Bone marrow (tissue), 2 donors: Measurements from ENCODE around the gene MGP.

Source experiments
- DNase-seq, 2 donors: peaks; one replicate each; lab custom pipeline; 2025; lab: John Stamatoyannopoulos, UW

The MGP gene

GRCh38 chr12:14903386-14904098, 17.9 kb upstream of the MGP start:
- no peak for DNase-seq

GRCh38 chr12:14902465-14902864, 16.8 kb upstream of the MGP start:
- peak in 1 of 2 donors; percentile 40 for DNase-seq

DNA sequence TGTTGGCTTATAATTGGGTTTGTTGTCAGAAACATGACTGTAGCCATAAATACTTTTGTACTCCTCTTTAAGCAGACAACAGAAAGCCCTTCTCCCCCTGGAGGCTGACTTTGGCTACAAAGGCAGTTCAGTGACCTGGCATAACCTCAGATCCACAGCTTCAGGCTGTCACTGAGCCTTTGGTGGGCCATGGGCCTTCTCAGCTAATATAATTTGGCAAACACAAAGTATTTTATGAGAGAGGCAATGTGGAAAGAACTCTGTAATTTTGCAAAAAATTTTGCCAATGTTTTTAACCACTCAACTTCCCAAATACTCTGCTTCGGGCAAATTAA, 15.5 kb upstream of the MGP start:
- DNase-seq = no peak

DNA sequence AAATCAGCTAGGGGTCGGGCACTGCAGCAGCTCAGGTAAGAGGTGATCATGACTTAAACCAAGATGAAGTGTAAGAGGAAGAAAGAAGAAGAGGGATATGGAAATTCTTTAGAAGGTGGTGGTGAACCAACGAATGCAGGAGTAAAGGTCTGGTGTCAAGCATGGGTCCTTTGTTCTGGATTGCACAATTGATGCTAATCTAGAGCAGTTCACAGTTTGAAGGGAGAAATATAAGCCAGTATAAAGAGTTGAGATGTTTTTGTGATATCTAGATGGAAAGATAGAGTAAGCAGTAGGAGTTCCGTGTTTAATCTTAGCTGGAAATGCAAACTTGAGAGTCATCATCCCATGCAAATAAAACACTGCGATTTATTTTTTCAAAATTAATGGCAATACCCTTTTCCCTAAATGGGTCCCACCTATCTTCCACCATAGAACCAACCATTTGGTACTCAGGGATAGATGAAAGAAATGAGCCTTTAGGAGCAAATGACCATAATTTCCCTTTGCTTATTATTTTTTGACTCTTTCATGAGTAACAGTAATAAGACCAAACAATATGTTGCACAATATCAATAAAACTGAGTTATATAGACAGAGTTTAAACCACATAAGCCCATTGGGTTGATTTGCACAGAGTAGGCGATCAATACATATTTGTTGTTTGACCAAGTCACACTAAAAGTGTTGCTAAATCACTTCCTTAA, 15.0 kb upstream of the MGP start:
- no peak for DNase-seq

GRCh38 chr12:14896521-14897169, 11.0 kb upstream of the MGP start:
- no peak for DNase-seq

DNA sequence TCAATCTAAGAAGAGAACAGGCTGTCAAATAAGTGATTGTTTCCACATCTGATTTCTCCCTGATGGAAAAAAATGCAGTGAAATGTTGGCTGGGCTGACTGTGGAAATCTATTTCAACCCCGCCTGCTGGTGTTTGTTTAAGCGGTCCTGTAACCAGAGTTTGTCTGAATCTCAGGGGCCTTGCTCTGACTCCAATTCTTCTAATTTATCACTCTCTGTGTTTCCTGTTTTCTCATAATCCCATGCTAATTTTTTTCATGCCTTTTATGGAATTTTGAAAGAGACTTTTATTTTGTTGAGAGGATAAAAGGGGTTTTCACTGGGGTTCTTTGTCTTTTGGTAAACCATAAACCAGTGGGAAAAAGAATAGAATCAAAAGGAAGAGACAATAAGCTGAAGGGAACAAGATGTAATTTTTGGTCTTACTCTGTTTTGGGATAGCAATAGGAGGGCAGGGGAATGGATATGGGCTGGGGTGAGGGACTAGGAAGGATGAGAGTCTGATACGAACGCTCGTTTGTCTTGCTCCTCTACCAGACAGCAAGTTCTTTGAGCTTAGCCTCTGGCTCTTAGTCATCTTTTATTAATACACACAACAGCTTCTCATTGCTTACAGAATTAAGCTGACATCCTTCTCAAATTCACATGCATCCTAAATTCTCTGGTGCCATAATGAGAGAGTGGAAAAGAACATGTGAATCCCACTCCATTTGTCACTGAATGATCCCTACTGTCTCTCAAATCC, 8.0 kb upstream of the MGP start:
- no peak for DNase-seq

- DNase-seq = no peak
These were observed 7.3 kb upstream of the MGP start for GRCh38 chr12:14892726-14893505.

DNA sequence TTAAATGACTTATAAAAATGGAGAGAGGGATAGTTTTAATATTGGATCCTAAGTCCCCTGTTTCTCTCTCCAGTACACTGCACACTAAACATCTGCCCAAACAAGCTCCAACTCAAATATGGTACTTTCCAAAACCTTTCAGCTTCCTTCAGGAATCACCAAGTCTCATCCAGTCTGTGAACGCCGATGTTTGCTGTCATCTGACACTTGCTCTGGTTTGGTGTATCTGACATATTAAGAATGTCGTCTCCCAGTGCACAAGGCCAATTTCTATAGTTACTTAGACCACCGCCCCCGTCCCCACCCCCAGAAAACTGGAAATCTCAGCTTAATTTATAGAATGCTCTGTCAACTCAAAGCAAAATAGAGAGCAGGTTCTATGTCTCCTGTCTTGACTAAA, 5.0 kb upstream of the MGP start:
- DNase-seq = no peak

DNA sequence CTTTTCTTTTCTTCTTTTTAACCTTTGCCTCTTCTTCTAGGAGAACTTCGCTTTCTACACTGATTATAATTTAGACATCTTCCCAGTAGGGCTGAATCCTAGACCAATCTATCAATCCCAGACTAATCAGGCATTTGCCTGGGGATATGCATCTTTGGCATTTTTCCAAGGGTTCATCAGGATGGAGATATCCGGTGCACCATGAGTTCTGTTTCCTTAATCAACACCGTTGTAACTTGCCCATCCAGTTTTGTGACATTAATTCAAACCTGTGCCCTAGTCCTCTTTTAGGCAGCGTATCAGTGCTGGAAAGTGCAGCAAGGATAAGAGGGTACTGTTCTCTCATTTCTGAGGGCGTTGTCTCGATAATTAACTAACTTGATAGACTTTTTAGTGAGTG, 617 bp upstream of the MGP start:
- no peak for DNase-seq

GRCh38 chr12:14884458-14884878, 1.2 kb downstream of the MGP start:
- DNase-seq = peak; percentile 42 to 87

DNA sequence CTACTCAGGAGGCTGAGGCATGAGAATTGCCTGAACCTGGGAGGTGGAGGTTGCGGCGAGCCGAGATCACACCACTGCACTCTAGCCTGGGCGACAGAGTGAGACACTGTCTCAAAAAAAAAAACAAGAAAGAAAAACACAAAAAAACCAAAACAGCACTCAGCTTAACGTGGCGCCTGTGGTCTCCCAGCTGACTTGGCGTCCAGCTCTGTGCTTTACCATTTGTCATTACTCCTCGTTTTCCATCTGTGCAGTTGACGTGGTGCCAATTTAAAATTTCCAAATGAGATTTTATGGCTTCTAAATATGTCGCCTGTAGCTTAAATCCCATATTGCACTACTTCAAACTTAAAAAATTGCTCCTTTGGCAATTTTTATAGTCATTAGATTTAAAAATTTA, 2.0 kb downstream of the MGP start:
- no peak for DNase-seq

- DNase-seq = no peak
These were observed 4.7 kb downstream of the MGP start for GRCh38 chr12:14880890-14881453.

DNA sequence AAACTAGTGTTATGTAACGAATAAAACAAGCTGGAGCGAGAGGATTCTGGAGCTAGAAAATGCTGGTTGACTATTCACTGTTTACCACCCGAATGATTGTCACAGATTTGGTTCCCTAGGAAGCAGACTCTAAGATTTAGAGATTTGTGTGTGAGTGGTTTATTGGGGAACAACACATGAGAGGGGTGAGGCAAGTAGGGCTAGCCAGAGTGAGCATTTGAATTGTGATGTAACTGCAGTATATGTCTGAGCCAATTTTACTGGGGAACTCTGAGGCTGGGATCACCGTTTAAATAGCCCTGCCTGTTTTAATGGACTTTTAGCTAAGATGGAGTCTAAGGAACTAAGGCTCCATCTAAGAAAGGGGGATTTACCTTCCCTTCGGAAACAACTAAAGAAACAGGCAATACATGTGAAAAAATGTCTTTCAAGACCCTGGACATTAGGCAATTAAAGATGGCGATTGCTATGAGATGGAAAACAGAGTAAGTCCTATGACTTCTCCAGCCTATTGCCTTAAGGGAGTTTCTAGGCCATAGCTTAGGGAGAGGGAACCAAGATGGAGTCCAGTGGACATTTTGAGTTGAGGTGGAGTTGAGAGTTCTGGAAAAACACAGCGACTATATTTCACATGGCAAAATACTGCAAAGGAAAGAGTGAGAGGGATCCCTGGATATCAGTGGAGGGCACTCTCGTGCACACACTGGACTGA, 6.3 kb downstream of the MGP start:
- DNase-seq = no peak

GRCh38 chr12:14878488-14878887, 7.2 kb downstream of the MGP start:
- DNase-seq = no peak

DNA sequence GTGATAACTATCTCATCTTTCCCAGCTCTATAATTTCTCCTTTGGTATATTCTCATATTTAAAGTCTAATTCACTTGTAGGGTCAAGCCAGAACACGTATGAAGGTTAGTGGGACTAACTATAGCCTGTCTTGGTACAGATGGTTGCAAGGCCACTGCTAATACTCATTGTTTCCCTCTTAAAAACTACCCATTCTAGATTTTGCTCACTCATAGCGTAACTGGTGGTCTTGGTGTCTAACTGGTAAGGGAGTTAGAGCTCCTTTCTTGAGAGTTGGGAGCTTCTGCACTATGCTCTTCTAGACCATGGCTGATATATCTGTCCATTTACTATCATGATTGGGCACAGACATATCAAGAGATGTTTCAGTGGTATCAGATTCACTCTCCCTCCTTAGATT, 8.8 kb downstream of the MGP start:
- no peak for DNase-seq

DNA sequence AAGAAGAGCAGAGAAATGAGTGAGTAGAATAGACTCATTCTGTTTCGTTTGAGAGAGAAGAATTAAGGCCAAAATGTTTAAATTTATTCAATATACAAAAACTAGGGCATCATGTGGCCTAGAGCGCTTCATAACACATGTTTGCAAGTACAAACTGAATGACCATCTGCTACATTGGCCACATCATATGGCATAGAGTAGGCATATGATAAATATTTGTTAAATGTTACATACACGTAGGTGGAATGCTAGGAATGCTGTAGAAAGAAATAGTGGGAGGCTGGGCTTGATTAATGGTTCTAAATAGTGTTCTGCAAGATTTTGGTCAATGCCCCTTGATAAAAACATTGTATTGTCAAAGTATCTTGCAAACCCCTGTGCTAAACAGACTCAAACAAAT, 10.8 kb downstream of the MGP start:
- no peak for DNase-seq

DNA sequence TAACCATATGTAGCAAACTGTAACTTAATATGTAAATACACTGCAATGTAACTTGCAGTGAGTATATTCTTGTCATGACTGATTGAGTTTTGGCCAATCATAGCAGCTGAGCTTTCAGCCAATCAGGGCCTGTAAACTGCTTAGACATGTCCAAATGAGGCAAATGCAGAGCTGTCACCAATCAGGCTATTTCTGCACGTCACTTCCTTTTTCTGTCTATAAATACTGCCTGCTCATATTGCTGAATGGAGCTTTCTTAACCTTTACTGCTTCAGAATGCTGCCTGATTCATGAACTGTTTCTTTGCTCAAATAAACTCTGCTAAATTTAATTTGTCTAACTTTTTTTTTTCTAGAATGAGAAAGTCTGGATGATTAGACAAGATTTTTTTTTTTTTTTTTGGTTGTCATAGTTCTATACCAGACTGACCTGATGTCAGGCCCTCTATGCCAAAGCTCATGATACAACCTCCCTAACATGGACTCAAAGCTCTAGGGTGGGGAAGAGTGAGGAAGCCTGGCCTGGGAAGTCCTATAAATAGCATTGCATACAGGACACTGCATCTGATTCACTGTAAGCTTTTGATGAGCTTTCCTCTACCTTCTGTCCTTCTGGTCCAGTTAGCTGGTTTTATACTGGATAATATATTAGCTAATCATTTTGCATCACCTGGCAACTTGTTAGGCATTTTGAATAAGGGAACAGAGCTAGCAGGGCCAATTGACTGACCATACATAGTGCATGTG, 12.0 kb downstream of the MGP start:
- DNase-seq = peak in 1 of 2 donors; percentile 41

GRCh38 chr12:14871886-14872285, 13.8 kb downstream of the MGP start:
- no peak for DNase-seq

DNA sequence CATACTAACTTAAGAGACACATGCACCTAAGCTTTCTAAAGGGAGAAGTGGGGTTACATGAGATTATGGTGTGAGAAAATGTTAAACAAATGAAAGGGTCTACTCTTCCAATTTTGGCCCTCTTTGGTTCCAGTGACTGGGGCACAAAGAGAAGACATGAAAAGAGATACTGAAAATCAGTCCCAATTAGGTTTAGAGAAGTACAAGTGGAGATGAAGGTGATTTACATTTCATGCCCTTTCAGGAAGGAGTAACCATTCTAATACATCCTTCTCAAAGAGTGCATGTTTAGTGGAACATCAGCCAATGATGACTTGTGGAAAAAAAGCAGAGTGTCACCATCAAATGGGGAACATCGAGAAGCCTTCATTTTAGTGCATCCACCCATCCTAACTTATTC, 14.4 kb downstream of the MGP start:
- no peak for DNase-seq

GRCh38 chr12:14868916-14869506, 16.6 kb downstream of the MGP start:
- DNase-seq = no peak
